Measurements from ENCODE around the gene DIDO1.

DNA sequence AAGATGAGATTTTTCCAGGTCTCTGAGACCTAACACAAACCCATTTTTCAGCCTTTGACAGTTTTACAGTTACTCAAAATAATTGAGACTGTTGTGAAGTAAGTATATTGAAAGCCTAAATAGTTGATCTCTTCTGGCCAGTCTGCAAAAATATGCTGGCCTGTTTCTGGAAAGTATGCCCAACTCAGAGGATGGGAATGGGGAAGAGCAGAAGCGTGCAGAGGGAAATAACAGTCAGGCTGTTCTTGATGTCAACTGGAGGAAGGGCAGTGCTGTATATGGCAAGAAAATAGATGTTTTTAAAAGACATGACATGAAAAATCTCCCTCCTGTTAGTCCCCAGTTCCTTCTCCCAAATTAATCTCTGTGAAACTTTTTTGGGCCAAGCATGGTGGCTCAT, 15.5 kb upstream of the DIDO1 start:
- TF ChIP-seq CTCF (IDR thresholded peaks at IDR 0.05) (no peak), POLR2A (IDR thresholded peaks at IDR 0.05) (no peak)

Data from lower leg skin (tissue), 3 donors.